DND-41 (cell line): ENCODE data around the gene SLC16A10.

Experiments
- ATAC-seq: fragments of 200-7000 bp; cut with Tn5 transposase; 3 replicates; pipeline ENCODE4 v1.9.1; 2021; ENCODE audit warnings: low read depth; ENCODE audit not compliant: insufficient read depth
- DNase-seq: peaks from one replicate; pipeline ENCODE4 v3.0.0-alpha.2; 2020
- H2AFZ ChIP-seq: 2 replicates; pipeline ENCODE4 v1.6.0; 2012; ENCODE audit warnings: low read depth, low read length
- H3K27ac ChIP-seq: 2 replicates; pipeline ENCODE4 v1.5.1; 2012; ENCODE audit warnings: low read length, inconsistent platforms
- H3K27me3 ChIP-seq: fragments of 200-600 bp; sonication (generic); 2 replicates; pipeline ENCODE4 v1.6.0; 2012; ENCODE audit warnings: low read length, mild to moderate bottlenecking, inconsistent platforms; ENCODE audit not compliant: insufficient read depth, poor library complexity
- H3K36me3 ChIP-seq: 2 replicates; pipeline ENCODE4 v1.5.1; 2012; ENCODE audit warnings: low read length, inconsistent platforms; ENCODE audit not compliant: insufficient read depth
- H3K4me1 ChIP-seq: 2 replicates; pipeline ENCODE4 v1.5.1; 2012; ENCODE audit warnings: mild to moderate bottlenecking, low read length; ENCODE audit not compliant: insufficient read depth
- H3K4me2 ChIP-seq: 2 replicates; pipeline ENCODE4 v1.6.0; 2012; ENCODE audit warnings: mild to moderate bottlenecking, moderate library complexity, low read length, inconsistent platforms; ENCODE audit not compliant: insufficient read depth
- H3K4me3 ChIP-seq, 2 experiments: fragments of 200-600 bp in 1 of 2; shearing (Covaris generic) in 1 of 2; 2 replicates each; pipeline ENCODE4 v1.5.1; 2012 to 2016; ENCODE audit warnings: inconsistent platforms in 2 of 2, low read length in 2 of 2, mild to moderate bottlenecking in 2 of 2, low read depth in 1 of 2, moderate library complexity in 1 of 2
- H3K79me2 ChIP-seq: 2 replicates; pipeline ENCODE4 v1.6.0; 2012; ENCODE audit warnings: low read length, inconsistent platforms; ENCODE audit not compliant: insufficient read depth
- H3K9ac ChIP-seq: 2 replicates; pipeline ENCODE4 v1.6.0; 2012; ENCODE audit warnings: low read depth, mild to moderate bottlenecking, inconsistent platforms, low read length, moderate library complexity
- H3K9me3 ChIP-seq: 2 replicates; pipeline ENCODE4 v1.5.1; 2012; ENCODE audit warnings: low read length, moderate library complexity, mild to moderate bottlenecking, inconsistent platforms; ENCODE audit not compliant: insufficient read depth, severe bottlenecking
- H4K20me1 ChIP-seq: 2 replicates; pipeline ENCODE4 v1.6.0; 2012; ENCODE audit warnings: low read length; ENCODE audit not compliant: insufficient read depth
- EZH2 ChIP-seq: IDR thresholded peaks from 3 replicates; pipeline ENCODE4 v1.6.1; 2012; ENCODE audit warnings: borderline replicate concordance, low read depth, mild to moderate bottlenecking, moderate library complexity, low read length, inconsistent platforms; ENCODE audit not compliant: severe bottlenecking
- TF ChIP-seq, protein P1 (sequence below): IDR thresholded peaks from 2 replicates; pipeline ENCODE4 v1.5.1; 2012; ENCODE audit warnings: borderline replicate concordance, low read length, moderate library complexity, mild to moderate bottlenecking; ENCODE audit not compliant: poor library complexity, severe bottlenecking; ENCODE audit errors: extremely low read depth

Gene SLC16A10

DNA sequence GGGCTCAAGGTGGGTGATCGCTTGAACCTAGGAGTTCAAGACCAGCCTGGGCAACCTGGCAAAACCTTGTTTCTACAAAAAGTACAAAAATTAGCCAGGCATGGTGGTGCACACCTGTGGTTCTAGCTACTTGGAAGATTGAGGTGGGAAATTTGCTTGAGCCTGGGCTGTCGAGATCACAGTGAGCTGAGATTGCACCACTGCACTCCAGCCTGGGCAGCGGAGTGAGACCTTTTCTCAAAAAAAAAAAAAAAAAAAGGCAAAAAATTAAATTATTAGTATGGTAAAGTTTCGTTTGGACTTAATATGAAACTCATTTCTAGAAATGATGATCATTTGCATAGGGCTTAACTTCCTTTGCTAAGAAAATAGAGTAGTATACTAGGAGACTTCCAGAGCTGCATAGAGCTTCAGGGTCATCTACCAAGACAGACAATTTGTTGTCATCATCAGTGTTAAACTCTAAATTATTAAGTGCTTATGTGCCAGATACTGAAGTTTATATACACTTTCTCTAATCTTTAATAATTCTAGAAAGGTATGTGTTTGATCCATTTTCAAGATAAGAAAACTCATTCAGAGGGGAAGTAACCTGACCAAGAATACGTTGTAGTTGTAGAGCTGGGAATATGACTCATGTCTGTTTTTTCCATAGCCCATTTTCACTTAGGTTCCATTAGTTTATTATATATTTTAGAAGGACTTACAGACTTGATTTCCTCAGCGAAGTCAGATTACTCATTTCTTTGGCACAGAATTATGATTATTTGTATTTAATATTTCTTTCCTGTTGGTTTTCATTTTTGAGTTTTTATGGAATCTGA, 84.5 kb downstream of the SLC16A10 start:
- Histone ChIP-seq H4K20me1 (no peaks in the 10 kb centered on the region), H3K4me1 (peaks cover 18% of the 10 kb centered on the region), H3K36me3 (no peaks in the 10 kb centered on the region), H3K4me2 (no peak overlapping the region), H3K9ac (no peak overlapping the region), H3K27me3 (no peaks in the 10 kb centered on the region), H2AFZ (no peak overlapping the region), H3K27ac (no peak overlapping the region), H3K4me3 (no peak overlapping the region), H3K79me2 (no peaks in the 10 kb centered on the region), H3K9me3 (no peaks in the 10 kb centered on the region)
- DNase-seq (no peak), ATAC-seq (no peak)
- TF ChIP-seq, protein P1, sequence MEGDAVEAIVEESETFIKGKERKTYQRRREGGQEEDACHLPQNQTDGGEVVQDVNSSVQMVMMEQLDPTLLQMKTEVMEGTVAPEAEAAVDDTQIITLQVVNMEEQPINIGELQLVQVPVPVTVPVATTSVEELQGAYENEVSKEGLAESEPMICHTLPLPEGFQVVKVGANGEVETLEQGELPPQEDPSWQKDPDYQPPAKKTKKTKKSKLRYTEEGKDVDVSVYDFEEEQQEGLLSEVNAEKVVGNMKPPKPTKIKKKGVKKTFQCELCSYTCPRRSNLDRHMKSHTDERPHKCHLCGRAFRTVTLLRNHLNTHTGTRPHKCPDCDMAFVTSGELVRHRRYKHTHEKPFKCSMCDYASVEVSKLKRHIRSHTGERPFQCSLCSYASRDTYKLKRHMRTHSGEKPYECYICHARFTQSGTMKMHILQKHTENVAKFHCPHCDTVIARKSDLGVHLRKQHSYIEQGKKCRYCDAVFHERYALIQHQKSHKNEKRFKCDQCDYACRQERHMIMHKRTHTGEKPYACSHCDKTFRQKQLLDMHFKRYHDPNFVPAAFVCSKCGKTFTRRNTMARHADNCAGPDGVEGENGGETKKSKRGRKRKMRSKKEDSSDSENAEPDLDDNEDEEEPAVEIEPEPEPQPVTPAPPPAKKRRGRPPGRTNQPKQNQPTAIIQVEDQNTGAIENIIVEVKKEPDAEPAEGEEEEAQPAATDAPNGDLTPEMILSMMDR, result no peak
- no peak for TF ChIP-seq EZH2

DNA sequence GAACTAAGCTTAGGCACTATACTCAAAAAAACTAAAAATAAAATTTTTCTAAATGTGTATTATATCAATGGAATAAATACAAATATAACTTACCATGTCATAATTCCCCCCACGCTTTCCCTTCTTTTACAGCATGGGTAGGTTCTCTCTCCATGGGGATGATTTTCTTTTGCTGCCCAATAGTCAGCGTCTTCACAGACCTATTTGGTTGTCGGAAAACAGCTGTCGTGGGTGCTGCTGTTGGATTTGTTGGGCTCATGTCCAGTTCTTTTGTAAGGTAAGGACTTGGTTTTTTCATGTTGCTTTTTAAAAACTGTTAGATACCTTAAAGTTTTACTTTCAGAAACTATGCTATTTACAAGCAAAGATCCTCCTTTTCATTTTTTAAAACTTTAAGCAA, 85.3 kb downstream of the SLC16A10 start:
- H2AFZ ChIP-seq, result no peak overlapping the region
- DNase-seq, result no peak
- no peak overlapping the region for H3K4me2 ChIP-seq
- H3K4me1 ChIP-seq, result peaks cover 18% of the 10 kb centered on the region
- H3K79me2 ChIP-seq, result no peaks in the 10 kb centered on the region
- no peaks in the 10 kb centered on the region for H3K36me3 ChIP-seq
- H3K4me3 ChIP-seq, result no peak overlapping the region
- H3K27me3 ChIP-seq, result no peaks in the 10 kb centered on the region
- no peak for ATAC-seq
- no peaks in the 10 kb centered on the region for H4K20me1 ChIP-seq
- H3K27ac ChIP-seq, result no peak overlapping the region
- TF ChIP-seq, protein P1, result no peak
- TF ChIP-seq EZH2, result no peak
- H3K9ac ChIP-seq, result no peak overlapping the region
- H3K9me3 ChIP-seq, result no peaks in the 10 kb centered on the region

DNA sequence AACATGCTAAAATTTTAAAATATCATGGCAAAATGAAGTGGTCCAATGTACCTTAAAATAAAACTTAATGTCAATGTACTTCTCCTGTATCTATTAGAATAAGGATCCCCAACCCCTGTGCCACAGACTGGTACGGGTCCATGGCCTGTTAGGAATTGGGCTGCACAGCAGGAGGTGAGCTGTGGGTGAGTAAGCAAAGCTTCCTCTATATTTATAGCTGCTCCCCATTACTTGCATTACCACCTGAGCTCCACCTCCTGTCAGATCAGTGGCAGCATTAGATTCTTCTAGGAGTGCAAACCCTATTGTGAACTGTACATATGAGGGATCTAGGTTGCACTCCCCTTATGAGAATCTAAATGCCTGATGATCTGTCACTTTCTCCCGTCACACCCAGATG, 86.0 kb downstream of the SLC16A10 start:
- Histone ChIP-seq H3K79me2 (no peaks in the 10 kb centered on the region), H2AFZ (no peak overlapping the region), H3K36me3 (no peaks in the 10 kb centered on the region), H4K20me1 (no peaks in the 10 kb centered on the region), H3K9ac (no peak overlapping the region), H3K4me1 (peaks cover 18% of the 10 kb centered on the region), H3K4me3 (no peak overlapping the region), H3K27ac (no peak overlapping the region), H3K27me3 (no peaks in the 10 kb centered on the region), H3K9me3 (no peaks in the 10 kb centered on the region), H3K4me2 (no peak overlapping the region)
- ATAC-seq (no peak), DNase-seq (no peak)
- TF ChIP-seq EZH2, result no peak
- TF ChIP-seq, protein P1, result no peak
